ENCODE data around the gene ODAM.

GRCh38 chr4:70251250-70251944, 55.9 kb downstream of the ODAM start:
- TF ChIP-seq CTCF (conservative IDR thresholded peaks at IDR 0.05) (no peak), EZH2 (IDR thresholded peaks at IDR 0.05; ENCODE audit: low read depth) (no peak)

Measured in PC-9 (cell line).